GM19467 (cell line): ENCODE measurements around the gene ITGA5.

Experiments
- ATAC-seq: cut with Tn5 transposase; IDR thresholded peaks from one replicate; pipeline ENCODE4 v1.9.1; 2021; ENCODE audit warnings: mild to moderate bottlenecking, moderate library complexity; ENCODE audit not compliant: unreplicated experiment

Gene ITGA5

DNA sequence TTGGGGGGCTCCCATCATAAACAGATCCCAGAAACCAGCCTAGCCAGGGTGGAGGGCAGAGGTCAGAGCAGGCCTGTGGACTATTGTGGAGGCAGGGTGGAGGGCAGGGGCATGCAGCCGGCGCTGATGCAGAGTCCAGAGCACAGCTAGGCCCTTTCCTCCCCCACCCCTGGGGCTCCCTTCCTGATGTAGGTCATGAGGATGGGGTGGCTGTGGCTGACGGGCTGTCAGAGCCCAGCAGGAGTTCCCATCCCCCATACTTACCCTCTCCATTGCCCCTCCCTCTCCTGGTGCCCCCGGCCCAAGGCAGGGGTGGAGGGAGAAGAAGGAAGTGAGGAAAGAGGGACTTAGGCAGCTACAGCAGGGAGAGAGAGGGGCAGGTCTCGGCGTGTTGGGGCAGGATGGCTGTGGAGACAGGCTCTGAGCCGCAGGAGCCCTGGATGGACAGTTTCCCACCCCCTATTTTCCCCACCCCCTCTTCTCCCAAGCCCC lies 28.8 kb downstream of the ITGA5 start:
- ATAC-seq: no peak

DNA sequence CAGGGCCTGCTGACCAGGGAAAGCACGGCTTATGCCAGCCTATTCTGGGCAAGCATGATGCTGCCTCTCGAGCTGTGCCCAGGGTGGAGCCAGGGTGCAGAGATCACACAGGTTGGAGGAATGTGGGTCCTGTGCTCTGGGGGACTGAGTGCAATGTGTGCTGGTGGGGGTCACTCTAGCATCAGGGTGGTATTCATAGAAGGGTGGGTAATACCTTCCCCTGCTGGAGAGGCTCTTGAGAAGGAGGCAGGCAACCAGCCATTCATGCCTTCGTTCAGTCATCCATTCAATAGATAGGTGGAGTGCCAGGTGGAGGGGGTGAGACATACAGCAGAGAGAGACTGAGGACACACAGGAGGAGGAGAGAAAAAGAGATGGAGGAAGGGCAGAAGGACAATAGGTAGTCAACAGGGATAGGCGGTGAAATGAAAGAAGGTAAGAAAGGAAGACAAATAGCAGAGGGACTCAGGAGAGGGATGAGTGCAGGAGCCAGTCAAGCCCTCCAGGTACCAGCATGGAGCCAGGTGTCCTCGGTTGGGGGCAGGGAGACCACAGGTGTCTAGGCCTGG lies 29.4 kb downstream of the ITGA5 start:
- no peak for ATAC-seq

DNA sequence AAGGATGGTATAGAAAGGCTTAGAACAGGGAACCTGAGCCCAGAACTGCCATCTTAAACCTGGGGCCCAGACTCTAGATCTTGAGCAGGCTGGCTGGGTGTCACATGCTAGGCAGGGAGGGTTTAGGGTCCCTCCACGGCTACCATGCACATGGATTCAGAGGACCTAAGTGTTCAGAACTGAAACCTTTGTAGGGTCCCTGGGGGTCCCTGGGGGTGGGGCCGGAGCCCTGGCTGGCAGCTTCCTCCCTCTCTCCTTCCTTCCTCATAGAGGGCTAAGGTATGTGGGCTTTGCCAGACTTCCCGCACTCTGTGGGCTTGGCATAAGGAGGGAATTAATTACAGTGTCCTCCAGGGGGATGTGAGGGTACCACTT lies 29.9 kb downstream of the ITGA5 start:
- no peak for ATAC-seq

DNA sequence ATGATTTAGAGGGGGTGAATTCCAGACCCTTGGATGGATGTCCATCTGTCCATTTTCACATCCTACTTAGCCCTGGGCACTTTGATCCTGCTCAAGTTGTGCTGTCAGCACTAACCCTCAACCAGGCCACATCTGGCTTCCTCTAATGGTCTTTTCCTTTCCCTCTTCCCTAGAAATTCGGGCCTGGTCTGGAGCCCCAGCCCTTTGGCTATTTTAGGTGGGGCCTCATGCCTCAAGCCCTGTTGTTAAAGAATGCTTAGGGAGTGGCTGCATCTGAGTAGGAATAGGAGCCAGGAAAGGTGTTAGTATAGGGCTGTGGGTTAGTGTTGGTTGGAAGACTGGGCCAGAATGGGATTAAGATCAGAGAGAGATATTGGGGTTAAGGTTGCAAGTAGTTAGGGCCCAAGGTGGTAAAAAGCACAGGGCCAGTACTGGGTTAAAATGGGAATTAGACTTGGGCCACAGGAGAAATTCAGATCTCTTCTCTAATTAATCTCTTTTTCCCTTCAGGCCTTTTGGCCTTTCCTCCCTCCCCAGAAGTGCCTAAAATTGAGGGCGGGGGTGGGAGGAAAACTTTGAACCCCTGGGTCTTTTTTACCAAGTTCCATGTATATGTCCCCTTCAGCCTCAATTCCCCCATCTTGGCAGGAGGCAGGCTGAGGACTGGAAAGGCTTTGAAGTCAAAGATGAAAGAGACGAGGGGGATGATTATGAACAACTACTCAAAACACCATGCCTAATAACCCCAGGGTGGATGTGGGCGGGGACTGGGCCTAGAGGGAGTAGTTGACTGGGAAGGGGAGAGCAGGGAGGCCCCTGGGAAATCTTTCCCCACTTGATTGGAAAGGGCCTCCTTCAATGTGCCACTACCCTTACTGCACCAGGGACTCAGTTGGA lies 30.6 kb downstream of the ITGA5 start:
- no peak for ATAC-seq

DNA sequence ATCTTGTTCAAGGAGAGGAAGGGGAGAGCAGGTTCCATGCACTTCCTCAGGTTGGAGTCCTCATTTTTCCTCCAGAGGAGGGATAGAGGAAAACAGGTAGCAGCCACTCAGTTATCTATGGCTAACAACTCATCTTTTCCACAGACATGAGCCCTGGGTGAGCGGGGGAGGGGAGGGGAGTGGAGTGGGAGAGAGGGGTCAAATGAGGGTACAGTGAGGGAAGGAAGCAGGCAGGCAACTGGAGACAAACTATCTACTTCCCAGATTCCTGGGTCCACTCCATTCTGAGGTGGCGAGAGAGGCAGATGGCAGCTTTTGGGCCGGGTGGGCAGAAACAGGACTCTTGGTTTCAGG lies 32.0 kb downstream of the ITGA5 start:
- ATAC-seq: no peak

DNA sequence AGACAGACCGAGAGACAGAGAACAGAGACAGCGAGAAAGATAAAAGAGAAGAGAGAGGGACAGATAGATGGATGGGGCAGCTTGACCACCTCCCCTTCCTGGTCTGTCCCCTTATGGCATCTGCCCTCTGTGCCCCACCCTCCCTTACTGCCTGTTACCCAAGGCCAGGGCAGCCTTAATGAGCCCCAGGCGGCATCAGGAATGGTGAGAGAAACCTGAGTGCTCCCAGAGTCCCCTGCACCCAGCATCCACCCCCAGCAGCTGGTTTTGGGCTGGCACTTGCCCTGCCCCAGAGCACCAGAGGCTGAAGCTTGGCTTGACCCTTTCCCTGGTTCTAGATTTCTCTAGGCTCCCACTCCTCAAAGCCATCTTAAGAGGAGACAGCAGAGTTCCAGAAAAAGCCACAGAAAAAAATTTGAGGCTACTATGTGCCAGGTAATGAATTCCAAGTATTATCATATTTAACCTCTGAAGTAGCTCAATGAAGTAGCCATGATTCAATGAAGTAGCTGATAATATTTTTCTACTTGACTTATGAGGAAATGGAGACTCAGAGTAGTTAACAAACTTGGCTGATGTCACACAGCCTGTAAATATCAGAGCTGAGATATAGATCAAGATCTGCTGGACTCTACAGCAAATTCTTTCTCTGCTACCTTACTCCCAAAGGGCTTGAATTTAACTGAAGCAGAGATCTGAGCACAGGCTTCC lies 32.5 kb downstream of the ITGA5 start:
- no peak for ATAC-seq

DNA sequence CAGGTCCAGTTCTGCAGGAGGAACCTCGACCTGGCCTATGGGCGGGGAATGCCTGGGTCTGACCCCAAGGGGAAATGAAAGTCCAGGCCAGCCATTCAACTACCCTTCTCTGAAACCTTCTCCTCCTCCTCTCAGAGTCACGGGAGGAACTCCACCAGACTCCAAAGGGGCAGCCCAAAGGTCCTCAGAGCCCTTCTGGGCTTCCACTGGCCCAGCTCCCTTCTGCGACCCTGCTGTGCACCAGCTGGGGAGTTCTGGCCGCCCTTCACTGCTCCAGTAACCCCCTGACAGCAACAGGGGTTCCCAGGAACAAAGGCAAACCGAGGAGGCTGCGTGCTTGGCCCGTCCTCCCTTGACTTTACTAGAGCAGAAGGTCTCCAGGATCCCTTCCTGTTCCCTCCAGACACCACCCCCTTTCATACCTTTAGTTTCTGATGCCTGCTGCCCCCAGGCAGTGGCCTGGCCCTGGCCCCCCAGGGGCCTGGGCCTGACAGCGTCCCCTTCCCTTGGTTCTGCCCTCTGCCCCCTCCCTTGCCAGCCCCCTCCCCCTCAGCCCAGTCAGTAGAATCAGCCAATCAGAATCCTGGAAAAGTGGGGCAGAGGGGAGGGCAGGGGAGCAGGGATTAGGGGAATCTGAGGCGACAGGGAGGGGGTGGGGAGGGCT lies 33.7 kb downstream of the ITGA5 start:
- peak; percentile 48 for ATAC-seq

DNA sequence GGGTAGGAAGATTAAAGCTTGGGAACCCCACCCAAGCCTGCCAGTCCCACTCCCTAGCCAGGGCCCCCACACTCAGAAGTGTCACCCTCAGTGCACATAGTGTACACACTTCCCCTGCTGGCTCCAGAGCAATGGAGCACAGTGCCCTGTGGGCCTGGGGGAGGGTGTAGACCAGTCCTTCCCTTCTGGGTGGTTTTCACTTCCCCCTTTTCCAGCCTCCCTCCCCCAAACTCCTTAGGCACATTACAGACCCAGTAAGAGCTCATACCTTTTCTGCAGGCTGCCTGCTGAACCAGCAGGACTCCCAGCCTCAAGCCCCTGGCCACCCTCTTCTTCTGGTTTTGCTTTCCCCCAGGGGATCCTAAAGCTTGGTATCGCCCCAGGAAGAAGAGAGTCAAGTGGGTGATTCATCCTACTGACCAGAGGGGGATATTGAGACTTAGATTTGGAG lies 34.5 kb downstream of the ITGA5 start, which contains the start of gene ZNF385A:
Gene ZNF385A, minus strand, starts transcription at position 143 of the 451 bp plus-strand sequence. CDS start 219 bp downstream, outside the sequence.
- ATAC-seq: no peak

DNA sequence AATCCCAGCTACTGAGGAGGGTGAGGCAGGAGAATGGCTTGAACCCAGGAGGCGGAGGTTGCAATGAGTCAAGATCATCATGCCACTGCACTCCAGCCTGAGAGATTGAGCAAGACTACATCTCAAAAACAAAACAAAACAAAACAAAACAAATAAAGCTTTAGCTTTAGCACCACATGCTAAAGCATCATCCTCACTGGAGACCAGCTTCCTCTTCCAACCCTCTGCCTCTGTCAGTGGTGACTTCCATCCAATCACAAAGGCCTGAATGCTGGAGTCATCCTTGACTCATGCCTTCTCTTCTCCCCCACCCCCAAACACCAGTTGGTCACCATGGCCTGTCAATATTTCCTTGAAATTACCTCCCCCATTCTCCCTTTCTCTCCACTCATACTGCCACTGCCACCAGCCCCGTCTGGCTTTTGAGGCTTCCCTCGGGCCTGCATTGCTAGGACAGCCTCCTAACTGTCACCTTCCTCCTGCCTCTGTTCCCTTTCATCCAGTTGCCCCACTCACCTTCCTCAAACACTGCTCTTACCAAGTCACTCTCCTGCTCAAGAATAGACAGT lies 35.9 kb downstream of the ITGA5 start:
- no peak for ATAC-seq

DNA sequence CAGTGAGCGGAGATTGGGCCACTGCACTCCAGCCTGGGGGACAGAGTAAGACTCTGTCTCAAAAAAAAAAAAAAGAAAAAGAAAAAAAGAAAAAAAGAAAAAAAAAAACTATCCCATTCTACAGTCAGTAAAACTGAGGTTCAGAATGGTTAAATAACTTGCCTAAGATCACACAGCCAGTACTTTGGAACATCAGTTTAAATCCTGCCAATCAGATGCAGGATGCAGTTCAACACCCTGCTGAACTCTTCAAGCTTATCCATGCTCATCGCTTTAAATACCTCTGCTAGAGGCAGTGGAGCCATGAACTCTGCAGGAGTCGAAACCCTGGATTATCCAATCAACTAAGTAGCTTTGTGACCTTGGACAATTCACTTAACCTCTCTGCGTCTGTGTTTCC lies 37.9 kb downstream of the ITGA5 start:
- ATAC-seq: no peak

DNA sequence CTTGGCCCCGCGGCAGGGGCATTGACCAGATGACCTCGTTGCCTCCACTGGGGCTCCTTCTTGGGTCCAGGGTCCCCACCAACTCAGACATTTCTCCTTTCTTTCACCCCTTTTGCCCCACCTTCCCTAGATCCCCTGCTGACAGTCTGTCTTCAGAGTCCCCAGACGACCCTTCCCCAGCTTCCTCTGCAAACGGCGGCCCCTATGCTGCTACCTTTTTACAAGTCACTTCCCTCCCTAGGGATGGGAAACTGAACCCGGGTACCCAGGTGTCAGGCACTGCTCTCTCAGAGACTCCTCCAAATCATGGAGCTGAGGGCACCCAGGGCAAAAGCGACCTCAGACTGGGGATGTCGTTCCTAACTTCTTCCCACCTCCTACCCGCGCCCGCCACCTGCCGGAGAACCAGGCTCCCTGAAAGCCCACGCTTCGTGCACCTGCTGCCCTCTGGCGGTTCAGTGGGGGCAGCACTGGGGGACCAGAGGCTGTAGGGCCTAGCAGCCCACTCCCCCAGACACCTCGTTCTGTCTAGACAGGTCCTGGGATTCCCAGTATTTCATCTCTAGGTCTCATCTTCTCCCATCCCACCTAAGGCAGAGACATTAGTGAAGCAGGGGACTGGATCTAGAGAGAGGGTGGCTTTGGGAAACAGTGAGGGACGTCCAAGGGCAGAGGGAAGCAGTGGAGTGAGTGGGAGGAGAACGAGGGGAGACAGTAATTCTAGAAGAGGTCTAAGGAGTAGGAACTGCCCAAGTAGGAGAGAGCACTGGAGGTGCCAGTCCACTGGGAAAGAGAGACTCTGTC lies 39.5 kb downstream of the ITGA5 start:
- ATAC-seq: peak; percentile 68

DNA sequence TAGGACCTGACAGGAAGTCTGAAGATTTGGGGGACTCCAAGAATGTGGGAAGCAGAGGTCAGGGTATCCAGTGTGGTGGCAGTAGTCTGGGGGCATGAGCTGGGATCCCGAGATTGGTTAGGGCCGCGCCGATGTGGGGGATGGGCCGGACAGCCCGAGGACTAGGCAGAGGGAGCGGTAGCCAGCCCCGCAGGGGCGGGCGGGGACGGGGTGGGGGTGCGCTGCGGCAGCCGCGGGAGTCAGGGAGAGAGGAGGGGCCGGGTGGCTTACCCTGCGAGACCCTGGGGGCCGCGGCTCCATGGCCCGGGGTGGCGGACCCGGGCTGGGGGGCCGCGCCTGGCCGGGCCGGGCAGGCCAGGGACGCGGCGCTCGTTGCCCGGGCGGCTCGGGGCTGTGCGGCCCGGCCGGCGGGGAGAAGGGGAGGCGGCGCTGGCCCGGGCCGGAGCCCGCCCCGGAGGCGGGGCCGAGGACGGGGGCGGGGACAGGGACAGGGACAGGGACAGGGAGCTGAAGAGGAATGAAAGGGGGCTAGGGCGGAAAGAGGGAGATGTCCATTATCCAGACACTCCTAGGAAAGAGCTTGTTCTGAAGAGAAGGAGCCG lies 40.2 kb downstream of the ITGA5 start:
- ATAC-seq: no peak

DNA sequence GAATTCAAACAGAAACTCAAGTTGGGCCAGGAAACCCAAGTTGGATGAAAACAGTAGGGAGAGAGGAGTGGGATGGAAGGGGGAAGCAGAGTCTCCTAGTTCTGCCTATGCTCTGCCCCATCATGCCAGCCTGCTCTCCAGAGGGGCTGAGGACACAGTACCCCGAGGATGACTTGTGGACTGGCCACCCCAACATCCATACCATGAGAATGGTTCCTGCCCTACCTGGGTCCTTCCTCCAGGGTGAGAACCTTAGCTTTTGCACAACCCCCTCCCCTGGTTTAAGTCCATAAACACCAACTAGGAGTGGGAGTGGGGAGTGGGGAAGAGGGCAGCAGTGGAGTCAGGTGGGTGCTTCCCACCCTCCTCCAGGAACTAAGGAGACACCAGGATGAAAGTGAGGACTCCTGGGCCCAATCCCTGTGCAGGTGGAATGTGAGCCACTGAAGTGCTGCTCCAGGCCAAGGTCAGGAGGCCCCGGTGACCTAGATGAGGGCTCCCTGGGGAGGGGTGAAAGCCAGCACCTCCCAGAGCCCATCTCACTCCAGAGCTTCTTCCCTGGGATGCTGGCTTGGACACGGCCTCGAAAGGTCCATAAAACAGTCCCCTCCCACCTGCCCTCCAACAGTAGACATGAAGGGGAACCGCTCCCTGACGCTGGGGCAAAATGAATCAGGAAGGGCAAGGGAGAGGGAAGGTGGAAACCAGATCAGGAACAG lies 41.1 kb downstream of the ITGA5 start:
- no peak for ATAC-seq

DNA sequence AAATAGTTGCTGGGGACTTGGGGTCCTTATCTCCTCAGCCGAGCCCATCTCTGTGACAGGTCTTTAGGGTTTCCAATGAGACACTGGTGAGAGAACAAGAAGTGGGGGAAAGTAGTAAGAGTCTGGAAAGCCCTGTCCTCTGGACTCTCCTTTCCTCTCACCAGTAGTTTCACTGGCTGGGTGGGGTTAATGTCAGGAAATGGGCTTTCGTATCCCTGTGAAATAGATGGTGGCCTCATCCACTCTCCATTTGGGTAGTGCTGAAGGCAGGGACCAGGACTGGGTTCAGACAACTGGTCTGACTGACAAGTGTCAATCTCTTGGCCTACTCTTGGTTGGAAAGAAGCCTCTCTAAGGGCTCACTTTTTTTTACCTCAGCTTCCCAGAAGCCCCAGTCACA lies 42.1 kb downstream of the ITGA5 start:
- no peak for ATAC-seq

DNA sequence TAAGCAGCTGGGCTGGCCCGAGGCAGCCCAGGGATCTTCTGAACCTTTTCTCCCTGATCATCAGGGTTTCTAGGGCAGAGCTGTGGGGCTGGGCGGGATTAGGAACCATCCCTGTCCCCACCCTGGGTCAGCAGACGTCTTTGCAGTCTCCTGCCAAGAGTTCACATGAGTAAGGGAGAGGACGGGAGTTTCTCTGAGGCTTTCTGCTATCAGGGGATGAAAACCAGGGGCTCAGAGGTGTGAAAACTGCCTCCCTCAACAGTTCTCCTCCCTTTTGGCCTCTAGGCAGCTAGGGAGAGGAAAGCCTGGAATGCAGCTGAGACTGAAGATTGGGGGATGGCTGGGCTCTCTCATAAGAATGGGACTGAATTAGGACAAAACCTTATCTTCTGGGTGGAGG lies 42.5 kb downstream of the ITGA5 start:
- ATAC-seq: no peak

DNA sequence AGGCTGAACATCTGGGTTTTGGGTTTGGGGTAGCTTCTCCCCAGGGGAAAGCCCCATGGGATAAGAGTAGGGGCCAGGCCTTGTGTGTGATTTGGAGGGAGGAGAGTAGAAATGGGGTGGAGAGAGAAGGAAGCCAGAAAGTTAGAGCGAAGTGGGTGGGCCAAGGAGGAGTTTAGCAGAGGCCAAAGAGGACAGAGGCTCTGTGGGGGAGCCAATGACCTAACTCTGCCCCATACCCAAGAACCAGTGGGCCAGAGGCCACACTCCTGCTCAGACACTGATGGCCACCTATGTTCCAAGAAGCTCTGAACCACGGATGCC lies 43.8 kb downstream of the ITGA5 start:
- ATAC-seq: no peak

DNA sequence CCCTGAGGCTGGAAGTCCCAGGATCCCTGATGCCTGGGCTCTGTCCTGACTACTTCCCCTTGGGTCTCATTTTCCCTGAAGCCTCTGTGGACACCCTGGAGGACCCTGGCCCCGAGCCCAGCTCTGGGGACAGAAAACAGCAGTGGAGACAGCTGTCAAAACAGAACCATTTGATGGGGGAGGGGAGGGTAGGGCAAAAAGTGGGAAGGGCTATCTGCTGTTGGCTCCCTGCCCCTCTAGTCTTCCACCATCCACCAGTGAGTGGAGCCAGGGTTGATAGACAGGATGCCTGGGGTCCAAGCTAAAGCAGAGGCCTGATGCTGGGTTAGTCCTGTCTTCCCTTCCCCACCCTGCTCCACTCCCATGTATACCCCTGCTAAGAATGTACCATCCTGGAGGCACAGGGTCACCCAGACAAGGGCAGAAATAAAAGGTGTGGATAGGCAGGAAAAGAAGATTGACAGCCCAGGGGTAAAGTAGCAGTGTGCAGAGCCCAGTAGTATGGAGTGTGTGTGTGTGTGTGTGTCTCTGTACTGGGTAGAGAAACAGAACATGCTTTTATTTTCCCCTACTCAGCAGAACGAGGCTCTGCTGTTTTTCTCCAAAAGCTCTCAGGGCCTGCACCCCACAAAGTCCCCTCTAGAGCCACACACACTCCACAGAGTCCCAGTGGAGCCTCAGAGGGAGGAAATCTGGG lies 44.4 kb downstream of the ITGA5 start:
- no peak for ATAC-seq
